ENCODE data around the gene SLC26A5.

GRCh38 chr7:103480771-103481170 lies 34.8 kb upstream of the SLC26A5 start:
- no peak for TF ChIP-seq CTCF (IDR thresholded peaks at IDR 0.05)
- no peak for TF ChIP-seq ZFX (IDR thresholded peaks at IDR 0.05; ENCODE audit: borderline replicate concordance)

Data from 22Rv1 (cell line).